NCI-H345 (cell line): ENCODE data around the gene GAK.
"Not testable (repeated sequence)": the region's sequence is repeated elsewhere in the genome, so short reads cannot be mapped to it uniquely, and the experiment has no call there.

Experiments
- DNase-seq: peaks from one replicate; lab custom pipeline; 2025; lab: John Stamatoyannopoulos, UW

Gene GAK

GRCh38 chr4:926538-926937 is 5.6 kb downstream of the GAK start:
- DNase-seq, result no peak

- no peak for DNase-seq
Measured at GRCh38 chr4:925771-926500, 6.2 kb downstream of the GAK start.

GRCh38 chr4:925171-925570 is 6.9 kb downstream of the GAK start:
- DNase-seq, result no peak

- peak; percentile 38 for DNase-seq
Measured at GRCh38 chr4:924107-925096, 7.7 kb downstream of the GAK start.

- no peak for DNase-seq
Measured at GRCh38 chr4:921830-922331, 10.2 kb downstream of the GAK start.

GRCh38 chr4:919004-919680 is 13.0 kb downstream of the GAK start:
- not testable (repeated sequence) for DNase-seq

GRCh38 chr4:918591-918990 is 13.5 kb downstream of the GAK start:
- not testable (repeated sequence) for DNase-seq

- no peak for DNase-seq
Measured at GRCh38 chr4:917992-918391, 14.1 kb downstream of the GAK start.

GRCh38 chr4:917466-917865 is 14.7 kb downstream of the GAK start:
- no peak for DNase-seq

GRCh38 chr4:915595-915994 is 16.5 kb downstream of the GAK start:
- DNase-seq, result no peak

GRCh38 chr4:915041-915474 is 17.1 kb downstream of the GAK start:
- no peak for DNase-seq

- no peak for DNase-seq
Measured at GRCh38 chr4:914531-914930, 17.6 kb downstream of the GAK start.

- no peak for DNase-seq
Measured at GRCh38 chr4:913280-913618, 18.9 kb downstream of the GAK start.

GRCh38 chr4:912548-913279 is 19.4 kb downstream of the GAK start:
- DNase-seq, result no peak

GRCh38 chr4:911871-912490 is 20.1 kb downstream of the GAK start:
- DNase-seq, result no peak

- no peak for DNase-seq
Measured at GRCh38 chr4:911221-911751, 20.8 kb downstream of the GAK start.

- no peak for DNase-seq
Measured at GRCh38 chr4:910366-911091, 21.6 kb downstream of the GAK start.

- DNase-seq, result no peak
Measured at GRCh38 chr4:909821-910220, 22.3 kb downstream of the GAK start.

GRCh38 chr4:909131-909571 is 23.0 kb downstream of the GAK start:
- DNase-seq, result no peak
